IMR-90 (cell line): Measurements from ENCODE around the gene LRRC36. TPM values are rescaled to one million over a fixed set of nuclear protein-coding genes. Genes with fewer than 3 reads are reported as not detected.

Source experiments
- ATAC-seq: fragments of 200-7000 bp; cut with Tn5 transposase; 2 replicates; pipeline ENCODE4 v1.9.1; 2020; ENCODE audit warnings: low read depth, mild to moderate bottlenecking, moderate library complexity
- BruUV-seq: library from RNA; stranded (reverse); fragments of 400-500 nt; replicated peaks from 2 replicates; lab custom pipeline; 2021; lab: Mats Ljungman, UMichigan
- CTCF ChIA-PET: fragments of 300-600 bp; formaldehyde crosslinking; extraction: SDS; loops from one replicate; lab custom pipeline; 2021; ENCODE audit warnings: antibody characterized with exemption; lab: Yijun Ruan, JAX
- POLR2A ChIA-PET: fragments of 300-600 bp; sonication (Branson Sonifier 250); formaldehyde crosslinking; loops from one replicate; lab custom pipeline; 2022; ENCODE audit warnings: antibody characterized with exemption; ENCODE audit not compliant: unreplicated experiment; lab: Charles Lee
- DNase-seq: peaks from one replicate; pipeline ENCODE4 v3.0.0; 2013
- H2AFZ ChIP-seq: replicated peaks from 2 replicates; pipeline ENCODE3; 2013; ENCODE audit warnings: low read length, mild to moderate bottlenecking; ENCODE audit not compliant: poor library complexity
- H2AK5ac ChIP-seq: 2 replicates; pipeline ENCODE4 v1.6.1; 2013; ENCODE audit warnings: low read depth, low read length, inconsistent platforms
- H2AK9ac ChIP-seq: replicated peaks from 2 replicates; pipeline ENCODE3; 2013; ENCODE audit warnings: mild to moderate bottlenecking, low read depth, low read length, moderate library complexity; ENCODE audit not compliant: poor library complexity
- H2BK120ac ChIP-seq: 2 replicates; pipeline ENCODE4 v1.6.1; 2013; ENCODE audit warnings: low read depth, low read length, inconsistent platforms
- H2BK15ac ChIP-seq: 3 replicates; pipeline ENCODE4 v1.6.1; 2013; ENCODE audit warnings: low read depth, low read length, inconsistent platforms
- H2BK20ac ChIP-seq: 2 replicates; pipeline ENCODE4 v1.6.1; 2013; ENCODE audit warnings: low read depth, mild to moderate bottlenecking, inconsistent platforms, low read length, moderate library complexity
- H2BK5ac ChIP-seq: 2 replicates; pipeline ENCODE4 v1.6.1; 2013; ENCODE audit warnings: mild to moderate bottlenecking, low read depth, low read length, inconsistent platforms; ENCODE audit not compliant: poor library complexity, severe bottlenecking
- H3K14ac ChIP-seq: replicated peaks from 2 replicates; pipeline ENCODE4 v1.6.1; 2013; ENCODE audit warnings: low read depth, low read length, inconsistent platforms
- H3K18ac ChIP-seq: 2 replicates; pipeline ENCODE4 v1.6.1; 2013; ENCODE audit warnings: low read depth, low read length, control low read depth
- H3K23ac ChIP-seq: 2 replicates; pipeline ENCODE4 v1.6.1; 2013; ENCODE audit warnings: low read depth, low read length, inconsistent platforms
- H3K27ac ChIP-seq: 2 replicates; pipeline ENCODE4 v1.5.1; 2013; ENCODE audit warnings: mild to moderate bottlenecking, control low read depth, low read length; ENCODE audit not compliant: insufficient read depth
- H3K27me3 ChIP-seq: 2 replicates; pipeline ENCODE4 v1.6.1; 2013; ENCODE audit warnings: low read length; ENCODE audit not compliant: control insufficient read depth, insufficient read depth
- H3K36me3 ChIP-seq: 2 replicates; pipeline ENCODE4 v1.6.1; 2013; ENCODE audit warnings: low read length, mixed read lengths; ENCODE audit not compliant: control insufficient read depth, insufficient read depth
- H3K4ac ChIP-seq: 2 replicates; pipeline ENCODE4 v1.6.1; 2013; ENCODE audit warnings: low read depth, low read length, inconsistent platforms
- H3K4me1 ChIP-seq: 2 replicates; pipeline ENCODE4 v1.6.1; 2013; ENCODE audit warnings: low read length, mixed read lengths; ENCODE audit not compliant: control insufficient read depth, insufficient read depth
- H3K4me2 ChIP-seq: 2 replicates; pipeline ENCODE4 v1.6.1; 2013; ENCODE audit warnings: low read depth, mild to moderate bottlenecking, control low read depth, low read length, moderate library complexity
- H3K4me3 ChIP-seq: 2 replicates; pipeline ENCODE4 v1.5.1; 2013; ENCODE audit warnings: low read depth, mild to moderate bottlenecking, control low read depth, low read length, moderate library complexity; ENCODE audit not compliant: insufficient read depth
- H3K56ac ChIP-seq: 2 replicates; pipeline ENCODE4 v1.6.1; 2013; ENCODE audit warnings: low read length, inconsistent platforms; ENCODE audit not compliant: insufficient read depth; ENCODE audit errors: extremely low read depth
- H3K79me1 ChIP-seq, 2 experiments: 2 replicates each; pipeline ENCODE4 v1.6.1; 2013; ENCODE audit warnings: low read length in 2 of 2, inconsistent platforms in 1 of 2, low read depth in 1 of 2
- H3K9ac ChIP-seq: 2 replicates; pipeline ENCODE4 v1.6.1; 2013; ENCODE audit warnings: low read depth, low read length, control low read depth
- H3K9me1 ChIP-seq: 2 replicates; pipeline ENCODE4 v1.6.1; 2013; ENCODE audit warnings: low read length, inconsistent platforms; ENCODE audit not compliant: insufficient read depth
- H3K9me3 ChIP-seq: 2 replicates; pipeline ENCODE4 v1.6.1; 2013; ENCODE audit warnings: low read length; ENCODE audit not compliant: control insufficient read depth, insufficient read depth
- H4K20me1 ChIP-seq: 2 replicates; pipeline ENCODE4 v1.6.1; 2013; ENCODE audit warnings: low read length, inconsistent platforms; ENCODE audit not compliant: insufficient read depth
- H4K5ac ChIP-seq: 2 replicates; pipeline ENCODE4 v1.6.1; 2013; ENCODE audit warnings: mild to moderate bottlenecking, low read depth, low read length, control low read depth
- H4K8ac ChIP-seq, 2 experiments: 2 replicates each; pipeline ENCODE4 v1.6.1; 2013; ENCODE audit warnings: low read depth in 2 of 2, low read length in 2 of 2, control low read depth in 1 of 2, inconsistent platforms in 1 of 2
- H4K91ac ChIP-seq: 2 replicates; pipeline ENCODE4 v1.6.1; 2013; ENCODE audit warnings: low read depth, low read length, inconsistent platforms; ENCODE audit not compliant: insufficient read depth
- CHD1 ChIP-seq: IDR thresholded peaks from 2 replicates; pipeline ENCODE4 v1.6.1; 2012; ENCODE audit warnings: low read depth, low read length, improper control_type of control experiment
- CTCF ChIP-seq: conservative IDR thresholded peaks from 2 replicates; pipeline ENCODE4 v1.5.1; 2012; ENCODE audit warnings: mild to moderate bottlenecking, low read depth, low read length, improper control_type of control experiment
- ELK1 ChIP-seq: fragments of 150-350 bp; IDR thresholded peaks from 2 replicates; pipeline ENCODE4 v1.6.1; 2016; ENCODE audit warnings: low read depth, mild to moderate bottlenecking, low read length, moderate library complexity, borderline replicate concordance
- MAFK ChIP-seq: IDR thresholded peaks from 2 replicates; pipeline ENCODE4 v1.6.1; 2012; ENCODE audit warnings: low read depth, low read length, improper control_type of control experiment
- MXI1 ChIP-seq: IDR thresholded peaks from 2 replicates; pipeline ENCODE4 v1.6.1; 2012; ENCODE audit warnings: low read depth, mild to moderate bottlenecking, low read length, moderate library complexity, borderline replicate concordance
- RAD21 ChIP-seq: IDR thresholded peaks from 2 replicates; pipeline ENCODE4 v1.6.1; 2012; ENCODE audit warnings: low read length, improper control_type of control experiment
- RCOR1 ChIP-seq: IDR thresholded peaks from 2 replicates; pipeline ENCODE4 v1.6.1; 2012; ENCODE audit warnings: mild to moderate bottlenecking, low read length, improper control_type of control experiment; ENCODE audit not compliant: insufficient replicate concordance
- RFX5 ChIP-seq: IDR thresholded peaks from 2 replicates; pipeline ENCODE4 v1.8.0; 2012; ENCODE audit warnings: low read depth, mild to moderate bottlenecking, low read length, moderate library complexity
- SMC3 ChIP-seq: fragments of 150-350 bp; IDR thresholded peaks from 2 replicates; pipeline ENCODE4 v1.6.1; 2016; ENCODE audit warnings: low read depth, mild to moderate bottlenecking, antibody characterized with exemption, low read length, moderate library complexity
- USF2 ChIP-seq: fragments of 150-350 bp; IDR thresholded peaks from 2 replicates; pipeline ENCODE4 v1.6.1; 2017; ENCODE audit warnings: mild to moderate bottlenecking, antibody characterized with exemption, low read length, low read depth
- WGBS, 2 experiments: methylation state at CpG; one replicate each; pipeline versions ENCODE4 v1.1.5 to v1.1.7; 2013; ENCODE audit warnings: missing lambda C conversion rate in 2 of 2; ENCODE audit not compliant: insufficient read length in 1 of 2; ENCODE audit errors: extremely low coverage in 2 of 2; 5-methylcytosine and 5-hydroxymethylcytosine counted together
- dilution Hi-C: fragments of 300-500 bp; cut with HindIII; formaldehyde crosslinking; loops from one replicate; pipeline ENCODE4 v1.14.3; 2018; ENCODE audit warnings: low sequenced_read_pairs; ENCODE audit not compliant: unreplicated experiment
- in situ Hi-C: fragments of 300-500 bp; cut with MboI; formaldehyde crosslinking; loops from 3 replicates; pipeline ENCODE4 v1.14.3; 2019; ENCODE audit warnings: low sequenced_read_pairs, inconsistent platforms, mixed read lengths
- intact Hi-C: fragments of 100-400 bp; cut with micrococcal nuclease; formaldehyde crosslinking; loops from 2 replicates; pipeline ENCODE4 v1.10.0; 2022
- polyA plus RNA-seq, 3 experiments: library from polyadenylated mRNA; depleted of rRNA; stranded (reverse); fragments of >200 nt; gene quantifications; 2 replicates each; pipeline ENCODE4 v1.2.3, GENCODE V29; 2012; ENCODE audit warnings: low replicate concordance in 1 of 3
- total RNA-seq: library from RNA; depleted of rRNA; stranded (reverse); fragments of >200 nt; gene quantifications from 2 replicates; pipeline ENCODE4 v1.2.3, GENCODE V29; 2012

Gene LRRC36
- total and polyA plus RNA-seq, 2 of the 4 experiments (the other 2 are of a cell fraction): 0.18 to 0.29 TPM

- no peak for TF ChIP-seq RFX5
These were observed 101.6 kb downstream of the LRRC36 start (continued) for GRCh38 chr16:67428146-67428731.

GRCh38 chr16:67429053-67429798 lies 102.6 kb downstream of the LRRC36 start:
- no peak overlapping the region for H3K4me2 ChIP-seq
- CTCF ChIA-PET: interaction anchor here (0.6 to 1.6 kb wide), 3 partner anchors 17 to 108 kb away, joined by 4 to 12 read pairs (median 7); no protein-coding TSS in a partner anchor
- intact Hi-C loops (loop anchor here (5.0 kb wide), 1 partner anchor 167 kb away; no protein-coding TSS in a partner anchor), dilution Hi-C loops (no loop called here), in situ Hi-C loops (no loop called here)
- H4K20me1 ChIP-seq: peaks cover 10% of the 10 kb centered on the region; the same call in 1 of the 2 replicates
- 0 out of 2 replicates have a peak overlapping the region, but pooled peaks have one; percentile 22 for H2BK20ac ChIP-seq
- H4K8ac ChIP-seq: no peak overlapping the region
- H4K91ac ChIP-seq: no peak overlapping the region
- WGBS, 2 experiments: no CpG with 5 or more reads among the region's 3 CpGs
- no peaks in the 10 kb centered on the region for H3K9me3 ChIP-seq
- no peak overlapping the region for H2BK15ac ChIP-seq
- POLR2A ChIA-PET: no interaction called here
- ATAC-seq (no peak), DNase-seq (no peak)
- no TSS peak for BruUV-seq
- no peak overlapping the region for H2BK5ac ChIP-seq
- H2BK120ac ChIP-seq: no peak overlapping the region
- H3K4ac ChIP-seq: no peak overlapping the region
- H3K14ac ChIP-seq: no peak overlapping the region
- peaks cover 55% of the 10 kb centered on the region for H3K27me3 ChIP-seq
- peak overlapping the region; percentile 56; the same call in 1 of the 2 replicates for H3K23ac ChIP-seq
- H3K79me1 ChIP-seq: no peaks in the 10 kb centered on the region
- H2AK9ac ChIP-seq: no peak overlapping the region
- no peak overlapping the region for H2AFZ ChIP-seq
- no peak overlapping the region for H2AK5ac ChIP-seq
- H3K36me3 ChIP-seq: no peaks in the 10 kb centered on the region
- H3K27ac ChIP-seq: no peak overlapping the region
- peaks cover 5% of the 10 kb centered on the region; the same call in 1 of the 2 replicates for H3K4me1 ChIP-seq
- H3K18ac ChIP-seq: no peak overlapping the region
- no peak overlapping the region for H3K4me3 ChIP-seq
- peaks cover 3% of the 10 kb centered on the region; the same call in 1 of the 2 replicates for H3K9me1 ChIP-seq
- no peak overlapping the region for H4K5ac ChIP-seq
- no peak overlapping the region for H3K9ac ChIP-seq
- H3K56ac ChIP-seq: no peak overlapping the region
- no peak for TF ChIP-seq MXI1
- no peak for TF ChIP-seq ELK1
- no peak for TF ChIP-seq CTCF
- TF ChIP-seq MAFK: no peak
- no peak for TF ChIP-seq USF2
- no peak for TF ChIP-seq CHD1
- no peak for TF ChIP-seq RCOR1
- no peak for TF ChIP-seq SMC3
- TF ChIP-seq RAD21: no peak
- TF ChIP-seq RFX5: no peak
